ENCODE data around the gene GK.

The GK gene

DNA sequence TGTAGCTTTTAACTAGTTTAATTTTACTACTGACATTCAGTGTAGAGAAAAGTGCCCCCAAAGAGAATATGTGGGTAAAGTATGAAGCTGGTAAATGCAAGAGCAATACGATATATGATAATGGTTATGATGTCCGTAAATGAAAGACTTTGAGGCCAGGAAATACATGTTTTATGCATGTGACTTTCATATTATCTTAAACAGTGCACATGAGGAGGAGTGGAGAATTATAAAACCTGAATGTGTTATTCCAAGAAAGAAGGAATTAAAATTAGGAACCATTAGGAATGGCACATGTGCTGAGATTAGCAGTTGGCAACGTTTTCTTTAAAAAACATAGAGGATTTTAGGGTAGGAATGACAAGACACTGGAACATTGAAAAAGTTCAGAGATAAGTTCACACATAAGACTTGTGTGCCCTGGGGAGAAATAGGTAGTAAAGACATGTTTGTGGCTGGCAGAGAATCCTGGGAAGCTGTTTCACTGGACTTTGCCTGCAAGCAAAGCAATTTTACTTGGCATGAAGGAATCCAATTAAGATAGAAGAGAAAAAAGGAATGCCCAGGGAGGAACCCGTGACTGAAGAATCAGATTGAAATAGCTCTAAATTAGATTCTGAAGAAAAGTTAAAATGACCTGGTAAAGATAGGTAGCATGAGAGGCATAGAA lies 20.0 kb downstream of the GK start:
- TF ChIP-seq NFRKB (IDR thresholded peaks at IDR 0.05) (no peak), FOXA1 (IDR thresholded peaks at IDR 0.05) (no peak), TARDBP (IDR thresholded peaks at IDR 0.05) (no peak), HDGF (IDR thresholded peaks at IDR 0.05; ENCODE audit: borderline replicate concordance) (no peak), FOXM1 (IDR thresholded peaks at IDR 0.05; ENCODE audit: borderline replicate concordance) (no peak), ELF4 (IDR thresholded peaks at IDR 0.05) (no peak), LEF1 (IDR thresholded peaks at IDR 0.05; ENCODE audit: borderline replicate concordance) (no peak), ARNT (IDR thresholded peaks at IDR 0.05) (no peak), L3MBTL2 (conservative IDR thresholded peaks at IDR 0.05) (no peak), BHLHE40 (IDR thresholded peaks at IDR 0.05; ENCODE audit: borderline replicate concordance) (no peak), SP1 (IDR thresholded peaks at IDR 0.05) (no peak)
- ChIA-PET CTCF (no interaction called here), POLR2A (no interaction called here)
- DNase-seq (ENCODE audit: extremely low spot score), result no peak

- TF ChIP-seq TARDBP (IDR thresholded peaks at IDR 0.05) (no peak), ARNT (IDR thresholded peaks at IDR 0.05) (no peak), HDGF (IDR thresholded peaks at IDR 0.05; ENCODE audit: borderline replicate concordance) (no peak), FOXK2 (IDR thresholded peaks at IDR 0.05) (no peak), CTBP1 (IDR thresholded peaks at IDR 0.05; ENCODE audit: borderline replicate concordance) (no peak), NFRKB (IDR thresholded peaks at IDR 0.05) (no peak), LEF1 (IDR thresholded peaks at IDR 0.05; ENCODE audit: borderline replicate concordance) (no peak), L3MBTL2 (conservative IDR thresholded peaks at IDR 0.05) (no peak), FOXM1 (IDR thresholded peaks at IDR 0.05; ENCODE audit: borderline replicate concordance) (no peak), SP1 (IDR thresholded peaks at IDR 0.05) (no peak), ZNF384 (IDR thresholded peaks at IDR 0.05) (no peak), SUZ12 (IDR thresholded peaks at IDR 0.05) (no peak), FOXA1 (IDR thresholded peaks at IDR 0.05) (no peak), ELF4 (IDR thresholded peaks at IDR 0.05) (no peak), BHLHE40 (IDR thresholded peaks at IDR 0.05; ENCODE audit: borderline replicate concordance) (no peak)
- TF ChIP-seq, protein P1, sequence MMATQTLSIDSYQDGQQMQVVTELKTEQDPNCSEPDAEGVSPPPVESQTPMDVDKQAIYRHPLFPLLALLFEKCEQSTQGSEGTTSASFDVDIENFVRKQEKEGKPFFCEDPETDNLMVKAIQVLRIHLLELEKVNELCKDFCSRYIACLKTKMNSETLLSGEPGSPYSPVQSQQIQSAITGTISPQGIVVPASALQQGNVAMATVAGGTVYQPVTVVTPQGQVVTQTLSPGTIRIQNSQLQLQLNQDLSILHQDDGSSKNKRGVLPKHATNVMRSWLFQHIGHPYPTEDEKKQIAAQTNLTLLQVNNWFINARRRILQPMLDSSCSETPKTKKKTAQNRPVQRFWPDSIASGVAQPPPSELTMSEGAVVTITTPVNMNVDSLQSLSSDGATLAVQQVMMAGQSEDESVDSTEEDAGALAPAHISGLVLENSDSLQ (IDR thresholded peaks at IDR 0.05), result no peak
- ChIA-PET POLR2A (no interaction called here), CTCF (no interaction called here)
- no peak for DNase-seq (ENCODE audit: extremely low spot score)
These were observed 20.8 kb downstream of the GK start for GRCh38 chrX:30673884-30674598.

DNA sequence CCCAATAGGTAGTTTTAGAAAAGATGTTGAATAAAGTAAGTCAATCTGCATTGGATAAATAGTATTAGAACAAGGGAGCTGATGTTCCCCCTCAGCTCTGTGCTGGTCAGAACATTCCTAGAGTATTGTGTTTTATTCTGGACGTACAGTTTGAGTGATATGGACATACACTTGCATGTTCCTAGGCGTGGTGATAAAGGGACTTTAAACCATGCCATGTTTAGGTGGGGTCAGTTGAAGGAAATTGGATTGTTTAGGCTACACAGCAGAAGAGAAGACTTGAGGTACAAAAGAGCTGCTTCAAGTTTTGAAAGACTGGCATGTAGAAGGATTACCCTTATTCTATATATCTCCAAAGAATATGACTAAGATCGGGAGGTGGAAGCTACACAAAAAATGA lies 21.6 kb downstream of the GK start:
- ChIA-PET POLR2A (no interaction called here), CTCF (interaction anchor here (0.7 kb wide), 1 partner anchor 1021 kb away, joined by 5 read pairs; no protein-coding TSS in a partner anchor)
- DNase-seq (ENCODE audit: extremely low spot score), result no peak

GRCh38 chrX:30679369-30679768 lies 26.1 kb downstream of the GK start:
- POLR2A ChIA-PET, result no interaction called here
- CTCF ChIA-PET, result no interaction called here
- no peak for TF ChIP-seq SP1 (IDR thresholded peaks at IDR 0.05)
- TF ChIP-seq ELF4 (IDR thresholded peaks at IDR 0.05), result no peak
- TF ChIP-seq L3MBTL2 (conservative IDR thresholded peaks at IDR 0.05), result no peak
- no peak for TF ChIP-seq CTBP1 (IDR thresholded peaks at IDR 0.05; ENCODE audit: borderline replicate concordance)
- no peak for TF ChIP-seq FOXK2 (IDR thresholded peaks at IDR 0.05)
- TF ChIP-seq, protein P1 (IDR thresholded peaks at IDR 0.05), result no peak
- TF ChIP-seq SUZ12 (IDR thresholded peaks at IDR 0.05), result no peak
- TF ChIP-seq FOXM1 (IDR thresholded peaks at IDR 0.05; ENCODE audit: borderline replicate concordance), result no peak
- no peak for TF ChIP-seq TARDBP (IDR thresholded peaks at IDR 0.05)
- TF ChIP-seq BHLHE40 (IDR thresholded peaks at IDR 0.05; ENCODE audit: borderline replicate concordance), result no peak
- TF ChIP-seq LEF1 (IDR thresholded peaks at IDR 0.05; ENCODE audit: borderline replicate concordance), result no peak
- TF ChIP-seq ARNT (IDR thresholded peaks at IDR 0.05), result no peak
- TF ChIP-seq ZNF384 (IDR thresholded peaks at IDR 0.05), result no peak
- TF ChIP-seq HDGF (IDR thresholded peaks at IDR 0.05; ENCODE audit: borderline replicate concordance), result no peak
- TF ChIP-seq FOXA1 (IDR thresholded peaks at IDR 0.05), result no peak
- no peak for TF ChIP-seq NFRKB (IDR thresholded peaks at IDR 0.05)
- no peak for DNase-seq (ENCODE audit: extremely low spot score)

More for the DNA sequence above, 21.6 kb downstream of the GK start:
- TF ChIP-seq CTBP1 (IDR thresholded peaks at IDR 0.05; ENCODE audit: borderline replicate concordance) (no peak), TARDBP (IDR thresholded peaks at IDR 0.05) (no peak), FOXK2 (IDR thresholded peaks at IDR 0.05) (no peak)

GRCh38 chrX:30680618-30681017 lies 27.4 kb downstream of the GK start:
- CTCF ChIA-PET, result no interaction called here
- TF ChIP-seq ZNF384 (IDR thresholded peaks at IDR 0.05) (no peak), HDGF (IDR thresholded peaks at IDR 0.05; ENCODE audit: borderline replicate concordance) (no peak), FOXK2 (IDR thresholded peaks at IDR 0.05) (no peak), SUZ12 (IDR thresholded peaks at IDR 0.05) (no peak), ARNT (IDR thresholded peaks at IDR 0.05) (no peak), ELF4 (IDR thresholded peaks at IDR 0.05) (no peak), TARDBP (IDR thresholded peaks at IDR 0.05) (no peak), SP1 (IDR thresholded peaks at IDR 0.05) (no peak), BHLHE40 (IDR thresholded peaks at IDR 0.05; ENCODE audit: borderline replicate concordance) (no peak), LEF1 (IDR thresholded peaks at IDR 0.05; ENCODE audit: borderline replicate concordance) (no peak), FOXM1 (IDR thresholded peaks at IDR 0.05; ENCODE audit: borderline replicate concordance) (no peak), CTBP1 (IDR thresholded peaks at IDR 0.05; ENCODE audit: borderline replicate concordance) (no peak)
- TF ChIP-seq, protein P1 (IDR thresholded peaks at IDR 0.05), result no peak
- POLR2A ChIA-PET, result no interaction called here
- no peak for DNase-seq (ENCODE audit: extremely low spot score)

Data from HEK293T (cell line).